A673 (cell line): ENCODE data around the gene LZIC. TPM values are rescaled to one million over a fixed set of nuclear protein-coding genes. Genes with fewer than 3 reads are reported as not detected.

Source experiments
- BruUV-seq: library from RNA; stranded (reverse); fragments of 400-500 nt; replicated peaks from 2 replicates; lab custom pipeline; 2021; lab: Mats Ljungman, UMichigan
- CTCF ChIA-PET: fragments of 300-600 bp; sonication (Branson Sonifier 250); formaldehyde crosslinking; loops from one replicate; lab custom pipeline; 2022; ENCODE audit warnings: antibody characterized with exemption; lab: Charles Lee
- POLR2A ChIA-PET: fragments of 300-600 bp; sonication (Branson Sonifier 250); formaldehyde crosslinking; loops from one replicate; lab custom pipeline; 2022; ENCODE audit warnings: antibody characterized with exemption; ENCODE audit not compliant: low non-redundant PET; lab: Charles Lee
- DNase-seq: peaks from one replicate; pipeline ENCODE4 v3.0.0-alpha.2; 2015; ENCODE audit warnings: low spot score
- H3K27ac ChIP-seq: fragments of 200-600 bp; sonication (generic); 2 replicates; pipeline ENCODE4 v1.5.1; 2016; ENCODE audit warnings: mixed run types, low read depth, mild to moderate bottlenecking, mixed read lengths, antibody characterized with exemption, low read length; ENCODE audit not compliant: poor library complexity, severe bottlenecking
- H3K27me3 ChIP-seq: fragments of 200-600 bp; sonication (generic); replicated peaks from 2 replicates; pipeline ENCODE4 v1.6.1; 2017; ENCODE audit warnings: mixed run types, low read depth, mild to moderate bottlenecking, mixed read lengths, antibody characterized with exemption, low read length; ENCODE audit not compliant: insufficient read depth, poor library complexity
- H3K36me3 ChIP-seq: fragments of 200-600 bp; sonication (generic); 2 replicates; pipeline ENCODE4 v1.6.1; 2016; ENCODE audit warnings: mixed run types, mild to moderate bottlenecking, mixed read lengths, antibody characterized with exemption, low read length; ENCODE audit not compliant: insufficient read depth, poor library complexity, severe bottlenecking
- H3K4me1 ChIP-seq: fragments of 200-600 bp; sonication (generic); 2 replicates; pipeline ENCODE4 v1.6.1; 2017; ENCODE audit warnings: mixed run types, mild to moderate bottlenecking, mixed read lengths, antibody characterized with exemption, low read length; ENCODE audit not compliant: insufficient read depth, poor library complexity, severe bottlenecking
- H3K4me3 ChIP-seq: fragments of 200-600 bp; sonication (generic); 2 replicates; pipeline ENCODE4 v1.5.1; 2016; ENCODE audit warnings: low read depth, mixed run types, mild to moderate bottlenecking, mixed read lengths, low read length; ENCODE audit not compliant: poor library complexity, severe bottlenecking
- H3K9me3 ChIP-seq: fragments of 200-600 bp; sonication (generic); 2 replicates; pipeline ENCODE4 v1.6.1; 2016; ENCODE audit warnings: mixed run types, low read depth, mild to moderate bottlenecking, mixed read lengths, antibody characterized with exemption, low read length; ENCODE audit not compliant: poor library complexity, severe bottlenecking
- CTCF ChIP-seq: fragments of 300-800, 200-600 bp; sonication (generic); conservative IDR thresholded peaks from 2 replicates; pipeline ENCODE4 v1.5.1; 2017; ENCODE audit warnings: low read depth, mild to moderate bottlenecking, antibody characterized with exemption, low read length, moderate library complexity, mixed read lengths
- EZH2 ChIP-seq: fragments of 200-600 bp; sonication (generic); IDR thresholded peaks from 2 replicates; pipeline ENCODE4 v1.6.1; 2017; ENCODE audit warnings: borderline replicate concordance, low read depth, mild to moderate bottlenecking, mixed read lengths, antibody characterized with exemption, low read length; ENCODE audit not compliant: poor library complexity, severe bottlenecking
- intact Hi-C: fragments of 100-400 bp; cut with micrococcal nuclease; formaldehyde crosslinking; loops from one replicate; pipeline ENCODE4 v1.10.0; 2022; ENCODE audit not compliant: unreplicated experiment
- total RNA-seq: library from RNA; stranded (reverse); gene quantifications from 2 replicates; pipeline ENCODE4 v1.2.3, GENCODE V29; 2021

LZIC gene
- total RNA-seq, 1 experiment from 2014 or later: 53.7 TPM

- DNase-seq: no peak
- no peak overlapping the region for H3K4me3 ChIP-seq
- TF ChIP-seq CTCF: no peak
- no peak for TF ChIP-seq EZH2
- CTCF ChIA-PET: no interaction called here
- intact Hi-C loops: no loop called here
- no peak overlapping the region for H3K27ac ChIP-seq
- H3K9me3 ChIP-seq: no peaks in the 10 kb centered on the region
- no TSS peak for BruUV-seq
- no peaks in the 10 kb centered on the region for H3K36me3 ChIP-seq
- no peaks in the 10 kb centered on the region for H3K27me3 ChIP-seq
- POLR2A ChIA-PET: no interaction called here
- H3K4me1 ChIP-seq: peaks cover 7% of the 10 kb centered on the region
These were observed 36.7 kb downstream of the LZIC start for GRCh38 chr1:9906466-9906865.

- DNase-seq: no peak
- peaks cover 7% of the 10 kb centered on the region for H3K4me1 ChIP-seq
- CTCF ChIA-PET: interaction anchor here (0.6 to 0.7 kb wide), 2 partner anchors 46 to 76 kb away, joined by 3 to 4 read pairs; no protein-coding TSS in a partner anchor
- TF ChIP-seq EZH2 (no peak), CTCF (no peak)
- no peaks in the 10 kb centered on the region for H3K27me3 ChIP-seq
- BruUV-seq: no TSS peak
- intact Hi-C loops: no loop called here
- POLR2A ChIA-PET: no interaction called here
- H3K4me3 ChIP-seq: no peak overlapping the region
- H3K9me3 ChIP-seq: no peaks in the 10 kb centered on the region
- H3K27ac ChIP-seq: no peak overlapping the region
- no peaks in the 10 kb centered on the region for H3K36me3 ChIP-seq
These were observed 38.2 kb downstream of the LZIC start for GRCh38 chr1:9905010-9905409.

- BruUV-seq: no TSS peak
- Histone ChIP-seq H3K9me3 (no peaks in the 10 kb centered on the region), H3K27me3 (no peaks in the 10 kb centered on the region), H3K4me3 (no peak overlapping the region), H3K36me3 (no peaks in the 10 kb centered on the region), H3K4me1 (peaks cover 7% of the 10 kb centered on the region), H3K27ac (no peak overlapping the region)
- intact Hi-C loops: no loop called here
- no peak for DNase-seq
- TF ChIP-seq EZH2 (no peak), CTCF (no peak)
- POLR2A ChIA-PET: no interaction called here
- CTCF ChIA-PET: interaction anchor here (0.6 kb wide), 1 partner anchor 47 kb away, joined by 3 read pairs; no protein-coding TSS in a partner anchor
These were observed 38.6 kb downstream of the LZIC start for GRCh38 chr1:9904596-9904995.
